Measurements from ENCODE around the gene MYZAP.

MYZAP gene

DNA sequence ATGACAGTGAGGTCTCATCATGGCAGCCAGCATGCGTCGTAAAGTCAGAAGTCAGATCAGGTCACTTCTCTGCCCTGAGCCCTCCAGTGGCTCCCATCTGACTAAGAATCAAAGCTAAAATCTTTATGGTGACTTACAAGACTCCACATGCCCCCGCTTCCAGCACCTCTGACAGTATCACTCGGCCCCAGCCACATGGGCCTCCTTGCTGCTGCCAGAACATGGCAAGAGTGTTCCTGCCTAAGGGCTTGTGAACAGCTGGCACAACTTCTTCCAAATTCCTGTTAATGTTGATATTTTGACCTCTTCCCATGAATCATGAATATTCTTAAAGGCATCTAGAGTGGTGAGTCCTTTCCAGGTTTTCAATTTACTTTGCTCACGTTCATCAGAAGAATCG is 135.3 kb downstream of the MYZAP start:
- Histone ChIP-seq H3K36me3 (no peaks in the 10 kb centered on the region), H3K27me3 (no peaks in the 10 kb centered on the region), H3K4me1 (no peaks in the 10 kb centered on the region; the same call in none of the 2 replicates), H3K4me3 (ENCODE audit: low read depth, low read length) (no peak overlapping the region), H3K9me3 (no peaks in the 10 kb centered on the region)
- TF ChIP-seq CTCF (IDR thresholded peaks at IDR 0.05; ENCODE audit: low read depth, low read length), result no peak
- DNase-seq, result no peak

GRCh38 chr15:57728436-57728835 is 136.7 kb downstream of the MYZAP start:
- Histone ChIP-seq H3K27me3 (no peaks in the 10 kb centered on the region), H3K4me3 (ENCODE audit: low read depth, low read length) (no peak overlapping the region), H3K9me3 (no peaks in the 10 kb centered on the region), H3K4me1 (no peaks in the 10 kb centered on the region; the same call in none of the 2 replicates), H3K36me3 (no peaks in the 10 kb centered on the region)
- TF ChIP-seq CTCF (IDR thresholded peaks at IDR 0.05; ENCODE audit: low read depth, low read length), result no peak
- DNase-seq, result no peak

DNA sequence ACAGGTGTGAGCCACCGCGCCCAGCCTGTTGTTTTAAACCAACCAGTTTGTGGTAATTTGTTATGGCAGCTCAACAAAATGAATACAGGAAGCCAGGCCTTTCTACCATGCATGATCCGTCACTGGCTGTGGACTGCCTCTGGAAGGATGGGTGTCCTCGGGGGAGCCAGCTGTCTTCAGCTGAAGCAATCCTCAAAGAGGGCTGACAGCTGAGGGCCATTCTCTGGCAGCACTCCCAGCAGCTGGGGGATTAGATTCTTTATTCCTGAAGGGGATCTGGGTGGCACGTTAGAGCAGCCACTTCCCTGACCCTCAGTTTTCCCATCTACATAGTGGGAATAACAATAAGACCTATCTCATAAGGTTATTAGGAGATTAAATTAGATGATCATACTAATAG is 139.2 kb downstream of the MYZAP start:
- no peak for DNase-seq
- H3K9me3 ChIP-seq, result no peaks in the 10 kb centered on the region
- no peaks in the 10 kb centered on the region; the same call in none of the 2 replicates for H3K4me1 ChIP-seq
- H3K4me3 ChIP-seq (ENCODE audit: low read depth, low read length), result no peak overlapping the region
- no peaks in the 10 kb centered on the region for H3K27me3 ChIP-seq
- H3K36me3 ChIP-seq, result no peaks in the 10 kb centered on the region
- no peak for TF ChIP-seq CTCF (IDR thresholded peaks at IDR 0.05; ENCODE audit: low read depth, low read length)

DNA sequence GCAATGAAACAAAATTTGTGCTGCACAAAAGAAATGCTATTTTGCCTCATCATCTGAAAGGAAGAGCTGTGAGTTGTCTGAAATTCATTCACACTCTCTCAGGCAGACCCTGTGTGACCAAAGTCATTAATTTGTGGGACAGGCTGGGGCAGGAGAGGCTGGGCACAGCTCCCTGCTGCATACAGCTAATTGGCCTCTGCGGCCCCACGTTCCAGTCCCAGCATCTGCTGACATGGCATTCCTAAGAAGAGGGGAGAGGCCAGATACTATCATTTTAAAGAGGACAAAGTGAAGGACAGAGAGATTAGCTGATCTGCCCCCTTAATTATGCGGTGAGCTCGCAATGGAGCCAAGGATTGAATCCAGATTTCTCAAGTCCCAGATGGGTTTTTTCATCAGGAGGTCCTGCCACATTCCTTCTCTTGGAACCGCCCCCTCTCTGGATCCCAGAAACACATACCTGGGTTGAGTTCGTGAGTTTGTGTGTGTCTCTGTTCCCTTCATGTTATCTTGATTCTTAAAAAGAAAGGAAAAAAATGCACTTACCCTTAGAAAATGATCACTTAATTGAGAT is 139.9 kb downstream of the MYZAP start:
- Histone ChIP-seq H3K9me3 (no peaks in the 10 kb centered on the region), H3K27me3 (no peaks in the 10 kb centered on the region), H3K4me1 (no peaks in the 10 kb centered on the region; the same call in none of the 2 replicates), H3K36me3 (no peaks in the 10 kb centered on the region), H3K4me3 (ENCODE audit: low read depth, low read length) (no peak overlapping the region)
- no peak for TF ChIP-seq CTCF (IDR thresholded peaks at IDR 0.05; ENCODE audit: low read depth, low read length)
- DNase-seq, result no peak

- Histone ChIP-seq H3K9me3 (no peaks in the 10 kb centered on the region), H3K36me3 (no peaks in the 10 kb centered on the region), H3K4me3 (ENCODE audit: low read depth, low read length) (no peak overlapping the region), H3K4me1 (no peaks in the 10 kb centered on the region; the same call in none of the 2 replicates), H3K27me3 (no peaks in the 10 kb centered on the region)
- TF ChIP-seq CTCF (IDR thresholded peaks at IDR 0.05; ENCODE audit: low read depth, low read length), result peak; percentile 96
- DNase-seq, result peak; percentile 65
These were observed 141.0 kb downstream of the MYZAP start for GRCh38 chr15:57732526-57733331.

DNA sequence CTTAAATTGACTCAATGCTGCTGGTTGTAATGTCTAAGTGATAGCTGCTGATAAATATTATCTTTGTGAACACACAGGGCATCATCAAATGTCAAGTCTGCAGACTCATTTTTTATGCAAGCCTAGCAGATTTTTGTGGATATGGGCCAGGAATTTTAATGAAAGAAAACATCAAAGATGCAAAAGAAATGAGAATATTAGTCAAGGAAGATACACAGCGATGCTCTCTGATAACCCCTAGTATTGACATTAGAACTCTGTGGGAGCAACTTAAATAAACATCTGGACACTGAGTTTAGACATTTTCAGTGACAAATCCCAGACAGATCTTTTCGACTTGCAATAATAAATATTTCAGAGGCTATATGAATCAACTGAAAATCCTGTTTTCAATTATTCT is 143.2 kb downstream of the MYZAP start:
- no peaks in the 10 kb centered on the region for H3K9me3 ChIP-seq
- H3K36me3 ChIP-seq, result no peaks in the 10 kb centered on the region
- TF ChIP-seq CTCF (IDR thresholded peaks at IDR 0.05; ENCODE audit: low read depth, low read length), result no peak
- DNase-seq, result no peak
- H3K4me3 ChIP-seq (ENCODE audit: low read depth, low read length), result no peak overlapping the region
- H3K4me1 ChIP-seq, result no peaks in the 10 kb centered on the region; the same call in none of the 2 replicates
- no peaks in the 10 kb centered on the region for H3K27me3 ChIP-seq

All from BE2C (cell line).